Thyroid gland (tissue), 4 donors: ENCODE data around the gene EIF2S1.

Source experiments
- CTCF ChIP-seq, 6 experiments: fragments of 200-600 bp in 3 of 6; fragments of 450-650 bp in 3 of 6; sonication (generic) in 3 of 6; IDR thresholded peaks; one replicate each; pipeline ENCODE4 v1.5.1; 2016 to 2019; ENCODE audit warnings: antibody characterized with exemption in 6 of 6, mild to moderate bottlenecking in 2 of 6, inconsistent platforms in 1 of 6, moderate library complexity in 1 of 6
- POLR2A ChIP-seq, 2 donors: fragments of 450-650 bp; IDR thresholded peaks; one replicate each; pipeline ENCODE4 v1.6.1; 2017; ENCODE audit warnings: antibody characterized with exemption in 2 of 2, mild to moderate bottlenecking in 2 of 2, moderate library complexity in 1 of 2

- no peak for TF ChIP-seq CTCF (IDR thresholded peaks at IDR 0.05)
- TF ChIP-seq POLR2A (IDR thresholded peaks at IDR 0.05), result no peak
Measured at GRCh38 chr14:67395876-67396189, 35.7 kb downstream of the EIF2S1 start.
